HG02610 (cell line): ENCODE measurements around the gene ZNF385B.

Experiments used
- ATAC-seq: cut with Tn5 transposase; IDR thresholded peaks from one replicate; pipeline ENCODE4 v1.9.1; 2021; ENCODE audit warnings: mild to moderate bottlenecking, moderate library complexity; ENCODE audit not compliant: unreplicated experiment

The ZNF385B gene

DNA sequence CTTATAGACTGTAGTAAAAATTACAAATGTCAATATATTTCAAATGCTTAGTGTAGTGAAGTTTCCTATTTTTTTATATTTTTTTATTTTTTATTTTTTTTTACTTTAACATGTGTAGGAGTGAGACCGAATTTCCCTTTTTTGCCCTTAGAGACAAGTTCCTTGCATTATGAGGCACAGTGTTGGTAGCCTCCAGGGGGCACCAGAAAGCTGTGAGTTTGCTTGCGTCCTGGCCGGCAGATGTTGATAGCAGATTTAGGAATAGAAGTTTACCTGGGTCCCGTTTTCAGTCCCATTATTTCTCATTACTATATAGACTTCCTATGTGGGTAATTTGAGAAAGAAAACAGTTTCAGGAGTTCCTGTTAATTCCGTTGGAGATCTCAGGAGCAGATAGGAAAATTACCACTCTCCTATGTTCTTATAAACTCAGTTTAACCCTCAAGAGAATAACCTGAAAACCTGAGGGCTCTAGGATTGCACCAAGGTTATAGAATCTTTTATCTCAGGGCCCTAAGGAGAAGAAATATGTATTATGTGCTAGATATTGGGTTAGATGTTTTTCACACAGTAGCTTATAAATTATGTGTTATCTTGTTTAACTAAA lies 439.3 kb downstream of the ZNF385B start:
- ATAC-seq, result peak; percentile 91

DNA sequence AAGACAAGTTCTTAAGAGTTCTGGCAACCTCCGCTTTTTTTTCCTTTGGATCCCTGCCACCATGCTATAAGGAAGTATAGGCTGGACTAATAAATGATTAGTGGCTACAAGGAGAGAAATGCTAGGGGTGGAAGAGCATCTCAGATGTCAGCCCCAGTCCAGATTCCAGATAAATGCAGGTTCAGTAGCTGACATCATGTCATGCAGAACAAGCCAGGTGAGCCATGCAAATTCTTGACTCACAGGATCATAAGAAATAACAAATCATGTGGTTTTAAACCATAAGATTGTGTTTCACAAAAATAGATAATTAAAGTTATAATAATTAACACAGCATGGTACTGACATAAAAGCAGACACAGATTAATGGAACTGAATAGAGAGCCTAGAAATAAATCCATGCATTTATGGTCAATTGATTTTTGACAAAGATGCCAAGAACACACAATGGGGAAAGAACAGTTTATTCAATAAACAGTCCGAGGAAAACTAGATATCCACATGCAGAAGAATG lies 443.9 kb downstream of the ZNF385B start:
- ATAC-seq, result no peak

DNA sequence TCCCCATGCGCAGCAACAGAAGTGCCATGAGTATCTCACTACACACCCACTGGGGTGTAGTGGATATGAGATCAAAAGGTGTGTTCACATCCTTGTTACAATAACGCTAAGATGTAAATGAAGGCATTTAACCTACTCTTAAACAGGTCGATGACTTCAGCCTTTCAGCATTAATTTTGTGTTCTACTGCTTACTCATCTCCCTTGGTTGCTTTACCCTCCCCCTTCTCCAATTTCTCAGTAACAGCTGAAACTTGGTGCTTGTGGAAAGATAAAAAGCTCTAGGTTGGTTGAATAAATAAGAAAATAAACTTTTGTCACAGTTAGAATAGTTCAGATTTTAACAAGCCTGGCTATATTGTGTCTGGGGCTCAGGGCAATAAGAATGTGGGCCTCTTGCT lies 449.3 kb downstream of the ZNF385B start:
- no peak for ATAC-seq

DNA sequence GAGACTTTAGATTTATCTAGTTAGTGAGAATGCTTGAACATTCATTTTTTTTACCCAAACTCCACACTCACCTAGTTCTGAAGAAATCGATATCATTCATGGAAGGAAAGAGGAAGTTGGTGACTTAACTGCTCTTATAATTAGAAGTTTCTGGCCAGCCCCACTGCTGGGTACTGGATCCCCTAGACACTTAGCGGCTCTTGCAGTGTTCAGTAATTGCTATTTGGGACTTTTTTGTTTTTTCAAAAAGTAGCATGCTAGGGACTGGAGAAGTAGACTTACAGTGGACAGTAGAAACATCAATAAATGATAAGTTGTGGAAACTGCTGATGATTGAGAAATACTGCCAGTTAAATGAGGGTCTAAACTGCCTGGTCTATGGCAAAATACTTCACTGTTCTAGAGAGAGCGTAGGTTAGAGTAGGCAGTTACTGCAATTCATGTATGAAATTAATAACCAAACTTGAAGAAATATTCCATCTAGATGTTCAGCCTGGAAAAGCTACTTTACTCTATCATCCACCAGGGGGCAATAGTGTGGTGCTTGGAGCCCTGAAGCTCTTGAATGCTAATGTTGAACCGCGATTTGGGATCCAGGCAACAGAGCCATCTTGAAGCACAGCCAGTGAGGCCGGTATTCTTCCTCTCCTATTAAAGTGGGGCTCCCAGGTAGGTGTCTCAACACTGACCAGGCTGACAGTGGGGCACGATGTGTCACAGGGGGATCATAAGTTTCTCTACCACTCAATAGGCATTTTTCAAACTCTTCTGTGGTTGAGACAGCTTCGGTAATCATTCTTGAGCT lies 450.7 kb downstream of the ZNF385B start:
- ATAC-seq, result peak; percentile 83

DNA sequence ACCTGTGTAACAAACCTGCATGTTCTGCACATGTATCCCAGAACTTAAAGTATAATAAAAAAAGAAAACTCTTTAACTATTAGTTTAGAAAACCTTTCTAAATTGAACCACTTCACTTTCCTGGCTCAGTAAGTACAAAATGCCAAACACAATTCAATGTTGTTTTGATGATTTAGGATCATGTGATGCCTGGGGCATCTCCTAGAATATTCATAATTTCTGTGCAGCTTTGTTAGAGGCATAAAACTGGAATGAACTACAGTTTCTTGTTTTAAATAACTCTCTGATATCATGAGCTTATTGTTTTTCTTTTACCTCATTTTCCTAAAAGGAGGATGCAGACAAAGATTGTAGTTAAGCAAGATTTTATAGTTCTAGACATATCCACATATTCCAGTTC lies 457.8 kb downstream of the ZNF385B start:
- no peak for ATAC-seq

DNA sequence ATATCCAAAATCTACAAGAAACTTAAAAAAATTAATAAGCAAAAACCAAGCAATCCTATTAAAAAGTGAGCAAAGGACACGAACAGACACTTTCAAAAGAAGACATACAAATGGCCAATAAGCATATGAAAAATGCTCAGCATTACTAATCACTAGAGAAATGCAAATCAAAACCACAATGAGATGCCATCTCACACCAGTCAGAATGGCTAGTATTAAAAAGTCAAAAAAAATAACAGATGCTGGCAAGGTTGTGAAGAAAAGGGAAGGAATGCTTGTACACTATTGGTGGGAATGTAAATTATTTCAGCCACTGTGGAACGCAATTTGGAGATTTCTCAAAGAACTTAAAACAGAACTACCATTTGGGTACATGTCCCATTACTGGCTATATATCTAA lies 467.9 kb downstream of the ZNF385B start:
- ATAC-seq, result no peak
